H9 (cell line): ENCODE measurements around the gene KCNAB1. TPM values are rescaled to one million over a fixed set of nuclear protein-coding genes. Genes with fewer than 3 reads are reported as not detected.

Experiments used
- DNase-seq: peaks from one replicate; pipeline ENCODE4 v3.0.0-alpha.2; 2017
- H2AFZ ChIP-seq: one replicate; pipeline ENCODE4 v1.6.1; 2013; ENCODE audit warnings: mild to moderate bottlenecking, low read length, control low read depth, moderate library complexity
- H2AK5ac ChIP-seq: 2 replicates; pipeline ENCODE4 v1.6.1; 2013; ENCODE audit warnings: low read length, control low read depth, mixed read lengths; ENCODE audit not compliant: insufficient read length
- H2BK120ac ChIP-seq: one replicate; pipeline ENCODE4 v1.6.1; 2013; ENCODE audit warnings: low read depth, mild to moderate bottlenecking, low read length, control low read depth, inconsistent platforms; ENCODE audit not compliant: poor library complexity, severe bottlenecking
- H2BK12ac ChIP-seq: 2 replicates; pipeline ENCODE4 v1.6.1; 2013; ENCODE audit warnings: low read length, control low read depth, mixed read lengths, low read depth; ENCODE audit not compliant: insufficient read length
- H2BK15ac ChIP-seq: 2 replicates; pipeline ENCODE4 v1.6.1; 2013; ENCODE audit warnings: low read depth, low read length, control low read depth
- H2BK20ac ChIP-seq: one replicate; pipeline ENCODE4 v1.6.1; 2013; ENCODE audit warnings: low read depth, mild to moderate bottlenecking, low read length, control low read depth, inconsistent platforms; ENCODE audit not compliant: poor library complexity, severe bottlenecking
- H2BK5ac ChIP-seq: 2 replicates; pipeline ENCODE4 v1.6.1; 2013; ENCODE audit warnings: low read length, control low read depth, mixed read lengths; ENCODE audit not compliant: insufficient read length
- H3K14ac ChIP-seq: 2 replicates; pipeline ENCODE4 v1.6.1; 2013; ENCODE audit warnings: low read length, control low read depth; ENCODE audit not compliant: insufficient read depth
- H3K18ac ChIP-seq: 2 replicates; pipeline ENCODE4 v1.6.1; 2013; ENCODE audit warnings: low read depth, mild to moderate bottlenecking, mixed read lengths, low read length, control low read depth; ENCODE audit not compliant: insufficient read length
- H3K23ac ChIP-seq: 2 replicates; pipeline ENCODE4 v1.6.1; 2013; ENCODE audit warnings: low read length, control low read depth, mixed read lengths, low read depth; ENCODE audit not compliant: insufficient read length
- H3K23me2 ChIP-seq: 2 replicates; pipeline ENCODE4 v1.6.1; 2013; ENCODE audit warnings: low read depth, mild to moderate bottlenecking, mixed read lengths, low read length, control low read depth; ENCODE audit not compliant: insufficient read length, poor library complexity, severe bottlenecking
- H3K27ac ChIP-seq: 2 replicates; pipeline ENCODE4 v1.5.1; 2013; ENCODE audit warnings: low read length, control low read depth, mixed read lengths, low read depth; ENCODE audit not compliant: insufficient read length
- H3K27me3 ChIP-seq: 2 replicates; pipeline ENCODE4 v1.6.1; 2013; ENCODE audit warnings: low read length, control low read depth, inconsistent platforms; ENCODE audit not compliant: insufficient read depth
- H3K4ac ChIP-seq: 2 replicates; pipeline ENCODE4 v1.6.1; 2013; ENCODE audit warnings: low read depth, mild to moderate bottlenecking, control low read depth, inconsistent platforms, low read length, moderate library complexity
- H3K4me1 ChIP-seq: 2 replicates; pipeline ENCODE4 v1.6.1; 2013; ENCODE audit warnings: low read length, control low read depth, inconsistent platforms; ENCODE audit not compliant: insufficient read depth
- H3K4me2 ChIP-seq: 2 replicates; pipeline ENCODE4 v1.6.1; 2013; ENCODE audit warnings: low read length, control low read depth, mixed read lengths; ENCODE audit not compliant: insufficient read length, insufficient read depth
- H3K56ac ChIP-seq: 2 replicates; pipeline ENCODE4 v1.6.1; 2013; ENCODE audit warnings: low read depth, mild to moderate bottlenecking, mixed read lengths, low read length, control low read depth; ENCODE audit not compliant: insufficient read length
- H3K79me1 ChIP-seq: 2 replicates; pipeline ENCODE4 v1.6.1; 2013; ENCODE audit warnings: low read depth, mild to moderate bottlenecking, moderate library complexity, low read length, control low read depth, inconsistent platforms; ENCODE audit not compliant: insufficient read depth, poor library complexity, severe bottlenecking
- H3K79me2 ChIP-seq: 2 replicates; pipeline ENCODE4 v1.6.1; 2013; ENCODE audit warnings: low read length, control low read depth, inconsistent platforms; ENCODE audit not compliant: insufficient read depth
- H3K9ac ChIP-seq: 2 replicates; pipeline ENCODE4 v1.6.1; 2013; ENCODE audit warnings: low read length, control low read depth, mixed read lengths; ENCODE audit not compliant: insufficient read length; ENCODE audit errors: extremely low read depth
- H3K9me3 ChIP-seq: one replicate; pipeline ENCODE4 v1.6.1; 2013; ENCODE audit warnings: low read depth, low read length, inconsistent platforms; ENCODE audit not compliant: control insufficient read depth
- H3T11ph ChIP-seq: one replicate; pipeline ENCODE4 v1.6.1; 2013; ENCODE audit warnings: mild to moderate bottlenecking, low read length, control low read depth, inconsistent platforms
- H4K20me1 ChIP-seq: one replicate; pipeline ENCODE4 v1.6.1; 2013; ENCODE audit not compliant: control insufficient read depth, insufficient read length, insufficient read depth
- H4K5ac ChIP-seq: 2 replicates; pipeline ENCODE4 v1.6.1; 2013; ENCODE audit warnings: low read depth, mild to moderate bottlenecking, mixed read lengths, low read length, control low read depth; ENCODE audit not compliant: insufficient read length
- H4K8ac ChIP-seq: replicated peaks from 2 replicates; pipeline ENCODE4 v1.6.1; 2013; ENCODE audit warnings: low read length, control low read depth, mixed read lengths, low read depth; ENCODE audit not compliant: insufficient read length
- H4K91ac ChIP-seq: 2 replicates; pipeline ENCODE4 v1.6.1; 2013; ENCODE audit warnings: low read depth, mild to moderate bottlenecking, moderate library complexity, mixed read lengths, low read length, control low read depth; ENCODE audit not compliant: insufficient read length
- H3K27ac Mint-ChIP-seq, 3 experiments: 2 replicates in 2 of 3; 3 replicates in 1 of 3; pipeline ENCODE4 v1.8.0; 2020 to 2021; ENCODE audit warnings: mixed read lengths in 3 of 3, mild to moderate bottlenecking in 1 of 3, moderate library complexity in 1 of 3
- H3K27me3 Mint-ChIP-seq: 2 replicates; pipeline ENCODE4 v1.8.0; 2021; ENCODE audit warnings: low read depth, mild to moderate bottlenecking, moderate library complexity, mixed read lengths
- H3K36me3 Mint-ChIP-seq, 3 experiments: 2 replicates in 2 of 3; 3 replicates in 1 of 3; pipeline ENCODE4 v1.8.0; 2020 to 2021; ENCODE audit warnings: low read depth in 3 of 3, mixed read lengths in 3 of 3; ENCODE audit not compliant: insufficient read depth in 1 of 3
- H3K4me1 Mint-ChIP-seq, 2 experiments: 2 replicates each; pipeline ENCODE4 v1.8.0; 2020; ENCODE audit warnings: mixed read lengths in 2 of 2
- H3K4me3 Mint-ChIP-seq, 2 experiments: 2 replicates in 1 of 2; 3 replicates in 1 of 2; pipeline ENCODE4 v1.8.0; 2020 to 2021; ENCODE audit warnings: mild to moderate bottlenecking in 2 of 2, mixed read lengths in 2 of 2, moderate library complexity in 1 of 2
- H3K9me3 Mint-ChIP-seq, 2 experiments: 2 replicates in 1 of 2; 3 replicates in 1 of 2; pipeline ENCODE4 v1.8.0; 2020; ENCODE audit warnings: mild to moderate bottlenecking in 2 of 2, mixed read lengths in 2 of 2, moderate library complexity in 1 of 2
- WGBS: extraction: QIAGEN DNeasy Blood & Tissue Kit; methylation state at CpG from one replicate; pipeline ENCODE4 v1.1.7; 2013; ENCODE audit warnings: missing lambda C conversion rate, low lambda C conversion rate, mixed read lengths; ENCODE audit not compliant: insufficient read length; ENCODE audit errors: extremely low coverage; 5-methylcytosine and 5-hydroxymethylcytosine counted together
- total RNA-seq: library from RNA; stranded (reverse); gene quantifications from 2 replicates; pipeline ENCODE4 v1.2.1, GENCODE V29; 2021
- TF ChIP-seq, protein P1 (sequence below): fragments of 200-600 bp; sonication (generic); conservative IDR thresholded peaks from 3 replicates; pipeline ENCODE4 v1.8.0; 2021; ENCODE audit warnings: antibody characterized with exemption, mild to moderate bottlenecking

Gene KCNAB1
- total RNA-seq, 1 experiment from 2014 or later = 3.7 TPM

DNA sequence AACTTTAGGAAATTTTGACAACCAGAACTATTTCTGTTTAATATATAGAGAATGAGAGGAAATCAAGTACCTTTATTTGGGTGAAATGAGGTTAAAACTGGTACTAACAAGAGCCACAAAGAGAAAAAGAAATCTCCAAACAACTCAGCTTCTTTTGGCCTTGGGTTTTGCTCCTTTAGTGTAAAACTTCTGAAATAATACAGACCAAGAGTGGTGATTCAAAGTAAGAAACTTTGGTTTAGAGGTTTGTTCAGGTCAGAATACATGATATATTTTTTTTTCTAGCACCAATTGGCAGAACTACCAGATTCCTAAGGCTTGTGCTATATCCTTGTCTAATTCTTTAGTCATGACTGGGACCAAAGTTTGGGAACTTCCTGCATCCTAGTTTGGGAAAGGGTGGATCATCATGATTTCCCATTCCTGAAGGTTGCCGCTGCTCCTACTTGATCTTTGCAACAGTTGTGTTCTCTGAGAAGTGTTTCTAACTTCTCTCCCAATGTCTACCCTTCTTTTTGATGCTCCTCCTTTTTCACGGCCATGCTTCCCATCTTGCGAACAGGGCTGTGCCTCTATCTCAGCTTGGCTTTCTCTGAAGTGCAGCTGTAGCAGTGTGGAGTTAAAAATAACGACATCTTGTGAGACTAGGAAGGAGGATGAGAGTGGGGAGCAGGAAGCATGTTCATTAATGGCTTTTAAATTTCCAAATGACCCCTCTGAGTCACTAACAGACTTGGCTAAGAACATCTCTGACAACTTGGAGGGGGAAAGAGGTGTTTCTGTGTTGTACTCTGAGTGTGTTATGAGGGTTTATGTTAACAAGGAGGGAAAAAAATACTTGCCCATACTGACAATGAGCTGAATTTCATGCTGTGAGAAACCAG, 87.7 kb downstream of the KCNAB1 start:
- no peak overlapping the region for H3T11ph ChIP-seq
- no peak overlapping the region for H3K4me3 Mint-ChIP-seq
- H3K9ac ChIP-seq = no peak overlapping the region
- H2BK15ac ChIP-seq = no peak overlapping the region
- H3K27ac Mint-ChIP-seq = no peak overlapping the region
- no peak overlapping the region for H3K27ac ChIP-seq
- no peaks in the 10 kb centered on the region for H3K9me3 ChIP-seq
- no peaks in the 10 kb centered on the region for H3K4me1 ChIP-seq
- H4K20me1 ChIP-seq = no peaks in the 10 kb centered on the region
- H3K4me1 Mint-ChIP-seq = no peaks in the 10 kb centered on the region
- H3K23ac ChIP-seq = no peak overlapping the region
- no peaks in the 10 kb centered on the region for H3K36me3 Mint-ChIP-seq
- no peak overlapping the region for H2BK20ac ChIP-seq
- no peak overlapping the region for H2AFZ ChIP-seq
- no peak overlapping the region for H3K18ac ChIP-seq
- no peaks in the 10 kb centered on the region for H3K23me2 ChIP-seq
- H2BK120ac ChIP-seq = no peak overlapping the region
- H4K8ac ChIP-seq = no peak overlapping the region
- no peak overlapping the region for H2BK12ac ChIP-seq
- H3K14ac ChIP-seq = no peak overlapping the region
- H3K27me3 ChIP-seq = no peaks in the 10 kb centered on the region
- no peak overlapping the region for H2BK5ac ChIP-seq
- no peaks in the 10 kb centered on the region for H3K9me3 Mint-ChIP-seq
- no peak for DNase-seq
- H3K4ac ChIP-seq = no peak overlapping the region
- no peak overlapping the region for H4K5ac ChIP-seq
- no peaks in the 10 kb centered on the region; the same call in 1 of the 2 replicates for H3K27me3 Mint-ChIP-seq
- no CpG with 5 or more reads among the region's 4 CpGs for WGBS
- H3K79me1 ChIP-seq = no peaks in the 10 kb centered on the region
- H4K91ac ChIP-seq = no peak overlapping the region
- no peak overlapping the region for H3K4me2 ChIP-seq
- H2AK5ac ChIP-seq = no peak overlapping the region
- TF ChIP-seq, protein P1, sequence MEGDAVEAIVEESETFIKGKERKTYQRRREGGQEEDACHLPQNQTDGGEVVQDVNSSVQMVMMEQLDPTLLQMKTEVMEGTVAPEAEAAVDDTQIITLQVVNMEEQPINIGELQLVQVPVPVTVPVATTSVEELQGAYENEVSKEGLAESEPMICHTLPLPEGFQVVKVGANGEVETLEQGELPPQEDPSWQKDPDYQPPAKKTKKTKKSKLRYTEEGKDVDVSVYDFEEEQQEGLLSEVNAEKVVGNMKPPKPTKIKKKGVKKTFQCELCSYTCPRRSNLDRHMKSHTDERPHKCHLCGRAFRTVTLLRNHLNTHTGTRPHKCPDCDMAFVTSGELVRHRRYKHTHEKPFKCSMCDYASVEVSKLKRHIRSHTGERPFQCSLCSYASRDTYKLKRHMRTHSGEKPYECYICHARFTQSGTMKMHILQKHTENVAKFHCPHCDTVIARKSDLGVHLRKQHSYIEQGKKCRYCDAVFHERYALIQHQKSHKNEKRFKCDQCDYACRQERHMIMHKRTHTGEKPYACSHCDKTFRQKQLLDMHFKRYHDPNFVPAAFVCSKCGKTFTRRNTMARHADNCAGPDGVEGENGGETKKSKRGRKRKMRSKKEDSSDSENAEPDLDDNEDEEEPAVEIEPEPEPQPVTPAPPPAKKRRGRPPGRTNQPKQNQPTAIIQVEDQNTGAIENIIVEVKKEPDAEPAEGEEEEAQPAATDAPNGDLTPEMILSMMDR = no peak
- no peaks in the 10 kb centered on the region for H3K79me2 ChIP-seq
- no peak overlapping the region for H3K56ac ChIP-seq
